PFSK-1 (cell line): ENCODE measurements around the gene DMBX1.

Source experiments
- FOXP2 ChIP-seq: optimal IDR thresholded peaks from 2 replicates; pipeline ENCODE3; 2011; ENCODE audit warnings: borderline replicate concordance, control low read depth, inconsistent platforms; ENCODE audit not compliant: insufficient read depth; ENCODE audit errors: extremely low read length, extremely low read depth
- POLR2AphosphoS5 ChIP-seq: IDR thresholded peaks from 2 replicates; pipeline ENCODE4 v1.6.1; 2012; ENCODE audit warnings: low read depth, mild to moderate bottlenecking, control low read depth, low read length, moderate library complexity
- SIN3A ChIP-seq: IDR thresholded peaks from 2 replicates; pipeline ENCODE4 v1.6.1; 2012; ENCODE audit warnings: mild to moderate bottlenecking, low read length, moderate library complexity, borderline replicate concordance; ENCODE audit not compliant: insufficient read depth
- TAF1 ChIP-seq: IDR thresholded peaks from 2 replicates; pipeline ENCODE4 v1.6.1; 2012; ENCODE audit warnings: low read length, control low read depth, borderline replicate concordance; ENCODE audit not compliant: insufficient read depth
- TF ChIP-seq, protein P1 (sequence below), 2 experiments: IDR thresholded peaks; 2 replicates each; pipeline versions ENCODE4 v1.6.1 to v1.8.0; 2011 to 2012; ENCODE audit warnings: low read depth in 2 of 2, low read length in 2 of 2, control low read depth in 1 of 2, inconsistent platforms in 1 of 2, mild to moderate bottlenecking in 1 of 2, moderate library complexity in 1 of 2; ENCODE audit not compliant: insufficient read depth in 1 of 2

DMBX1 gene

DNA sequence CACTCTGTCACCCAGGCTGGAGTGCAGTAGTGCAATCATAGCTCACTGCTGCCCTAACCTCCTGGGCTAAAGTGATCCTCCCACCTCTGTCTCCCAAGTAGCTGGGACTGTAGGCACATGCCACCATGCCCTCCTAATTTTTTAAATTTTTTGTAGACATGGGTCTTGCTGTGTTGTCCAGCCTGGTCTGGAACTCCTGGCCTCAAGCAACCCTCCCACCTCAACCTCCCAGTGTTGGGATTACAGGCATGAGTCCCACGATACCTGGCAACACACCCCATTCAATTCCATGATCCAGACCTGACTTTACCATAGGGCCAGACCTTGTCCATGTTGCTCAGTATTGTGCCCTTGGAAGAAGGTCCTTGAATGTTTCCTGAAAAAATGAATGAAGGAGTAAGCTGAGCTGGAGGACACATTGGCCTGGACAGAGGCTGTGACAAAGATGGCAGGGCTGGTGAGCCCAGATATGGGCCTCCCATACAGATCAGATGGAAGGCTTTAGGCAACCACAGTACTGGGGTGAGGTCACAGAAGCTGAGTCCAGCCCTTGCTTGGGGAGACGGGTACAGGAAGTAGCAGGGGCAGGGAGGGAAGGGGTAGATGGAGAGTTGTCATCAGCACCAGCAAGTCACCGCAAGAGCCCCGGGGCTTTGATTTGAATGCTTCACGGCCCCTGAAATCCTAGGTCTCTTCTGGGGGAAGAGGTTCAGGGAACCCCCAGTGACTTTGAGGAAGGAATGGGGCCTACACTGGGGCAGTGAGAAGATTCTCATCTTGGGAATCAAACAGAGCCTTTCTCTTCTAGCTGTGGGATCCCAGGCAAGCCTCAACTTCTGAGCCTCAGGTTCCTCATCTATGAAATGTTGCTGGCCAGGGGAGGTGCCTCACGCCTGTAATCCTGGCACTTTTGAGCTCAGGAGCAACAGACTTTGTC is 40.1 kb upstream of the DMBX1 start:
- no peak for TF ChIP-seq POLR2AphosphoS5
- no peak for TF ChIP-seq TAF1
- TF ChIP-seq, protein P1, sequence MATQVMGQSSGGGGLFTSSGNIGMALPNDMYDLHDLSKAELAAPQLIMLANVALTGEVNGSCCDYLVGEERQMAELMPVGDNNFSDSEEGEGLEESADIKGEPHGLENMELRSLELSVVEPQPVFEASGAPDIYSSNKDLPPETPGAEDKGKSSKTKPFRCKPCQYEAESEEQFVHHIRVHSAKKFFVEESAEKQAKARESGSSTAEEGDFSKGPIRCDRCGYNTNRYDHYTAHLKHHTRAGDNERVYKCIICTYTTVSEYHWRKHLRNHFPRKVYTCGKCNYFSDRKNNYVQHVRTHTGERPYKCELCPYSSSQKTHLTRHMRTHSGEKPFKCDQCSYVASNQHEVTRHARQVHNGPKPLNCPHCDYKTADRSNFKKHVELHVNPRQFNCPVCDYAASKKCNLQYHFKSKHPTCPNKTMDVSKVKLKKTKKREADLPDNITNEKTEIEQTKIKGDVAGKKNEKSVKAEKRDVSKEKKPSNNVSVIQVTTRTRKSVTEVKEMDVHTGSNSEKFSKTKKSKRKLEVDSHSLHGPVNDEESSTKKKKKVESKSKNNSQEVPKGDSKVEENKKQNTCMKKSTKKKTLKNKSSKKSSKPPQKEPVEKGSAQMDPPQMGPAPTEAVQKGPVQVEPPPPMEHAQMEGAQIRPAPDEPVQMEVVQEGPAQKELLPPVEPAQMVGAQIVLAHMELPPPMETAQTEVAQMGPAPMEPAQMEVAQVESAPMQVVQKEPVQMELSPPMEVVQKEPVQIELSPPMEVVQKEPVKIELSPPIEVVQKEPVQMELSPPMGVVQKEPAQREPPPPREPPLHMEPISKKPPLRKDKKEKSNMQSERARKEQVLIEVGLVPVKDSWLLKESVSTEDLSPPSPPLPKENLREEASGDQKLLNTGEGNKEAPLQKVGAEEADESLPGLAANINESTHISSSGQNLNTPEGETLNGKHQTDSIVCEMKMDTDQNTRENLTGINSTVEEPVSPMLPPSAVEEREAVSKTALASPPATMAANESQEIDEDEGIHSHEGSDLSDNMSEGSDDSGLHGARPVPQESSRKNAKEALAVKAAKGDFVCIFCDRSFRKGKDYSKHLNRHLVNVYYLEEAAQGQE (IDR thresholded peaks at IDR 0.05; ENCODE audit: insufficient read depth in 1 of 2, low read depth in 2 of 2, low read length in 2 of 2): no peak
- no peak for TF ChIP-seq FOXP2
- no peak for TF ChIP-seq SIN3A

DNA sequence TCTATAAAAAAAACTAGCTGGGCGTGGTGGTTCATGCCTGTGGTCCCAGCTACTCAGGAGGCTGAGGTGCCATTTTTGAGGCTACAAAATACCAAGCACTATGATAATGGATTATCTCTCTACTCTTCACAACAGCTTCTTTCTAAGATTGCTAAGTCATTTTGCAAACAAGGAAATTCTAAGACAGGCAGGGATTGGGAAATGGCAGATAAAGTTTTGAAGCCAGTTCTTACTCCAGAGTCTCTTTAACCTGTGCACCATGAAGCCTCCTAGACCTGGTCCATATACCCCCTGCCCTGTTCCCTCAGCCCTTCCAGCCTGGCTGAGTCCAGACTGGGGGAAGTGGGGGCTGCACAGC is 39.5 kb upstream of the DMBX1 start:
- no peak for TF ChIP-seq SIN3A
- no peak for TF ChIP-seq TAF1

DNA sequence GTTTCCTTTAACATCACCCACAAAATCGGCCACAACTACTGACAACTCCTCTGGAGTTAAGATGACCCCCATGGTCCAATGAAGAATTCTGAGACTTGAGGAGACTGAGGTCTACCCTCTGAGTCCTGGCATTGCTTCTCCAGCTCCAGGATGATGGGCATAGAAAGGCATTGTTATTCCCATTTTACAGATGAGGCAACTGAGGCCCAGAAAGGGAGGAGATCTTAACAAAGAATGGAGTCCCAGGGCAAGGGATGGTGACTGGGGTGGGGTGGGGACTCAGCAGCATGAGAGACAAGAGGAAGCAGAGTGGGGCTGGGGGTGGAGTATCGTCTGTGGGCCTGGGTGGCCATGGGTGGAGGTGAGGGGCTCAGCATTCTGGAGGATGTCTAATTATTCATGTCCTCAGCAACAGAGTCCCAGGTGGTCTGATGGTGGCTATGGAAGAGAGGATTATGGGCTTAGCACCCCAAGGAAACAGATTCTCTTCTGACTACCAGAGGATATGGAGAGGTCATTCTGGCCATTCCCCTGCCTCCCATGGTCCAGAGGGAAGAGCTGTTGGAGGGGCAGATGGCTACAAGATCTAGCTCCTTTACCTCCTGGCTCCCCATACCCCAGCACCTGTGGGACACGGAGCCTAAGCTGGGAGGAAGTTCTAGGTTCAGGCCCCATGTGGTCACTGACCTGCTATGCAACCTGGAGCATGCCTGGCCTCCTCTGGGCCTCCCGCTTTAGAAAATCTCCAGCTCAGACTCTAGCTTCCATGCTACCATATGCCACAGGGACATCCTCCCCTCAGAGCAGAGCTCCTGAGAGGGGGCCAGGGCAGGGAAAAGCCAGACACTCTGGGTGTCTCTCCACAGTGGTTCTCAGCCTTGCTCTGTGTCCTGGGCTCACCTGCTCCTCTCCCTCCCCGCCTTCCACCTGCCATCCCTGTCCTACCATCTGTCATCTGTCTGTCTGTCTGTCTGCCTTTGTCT is 37.4 kb upstream of the DMBX1 start:
- TF ChIP-seq, protein P1 (IDR thresholded peaks at IDR 0.05; ENCODE audit: insufficient read depth in 1 of 2, low read depth in 2 of 2, low read length in 2 of 2): no peak
- TF ChIP-seq POLR2AphosphoS5: no peak
- TF ChIP-seq TAF1: no peak
- no peak for TF ChIP-seq SIN3A
- TF ChIP-seq FOXP2: no peak

DNA sequence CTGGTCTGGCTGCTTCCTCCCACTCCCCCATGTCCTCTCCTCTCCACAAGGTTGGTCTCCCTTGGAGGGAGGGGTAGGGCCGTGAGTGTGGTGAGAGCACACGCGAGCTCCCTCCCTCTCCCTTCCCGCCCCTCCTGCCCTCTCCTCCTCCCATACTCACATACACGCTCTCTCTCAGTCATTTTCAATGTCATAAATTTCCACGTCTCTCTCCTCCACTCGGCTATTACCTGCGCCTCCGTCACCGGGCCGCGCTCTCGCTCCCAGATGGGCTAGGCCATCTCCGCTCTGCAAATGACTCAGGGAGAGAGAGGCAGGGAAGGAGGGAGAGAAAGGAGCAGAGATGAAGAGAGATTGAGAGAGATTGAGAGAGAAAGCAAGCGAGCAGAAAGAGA is 36.7 kb upstream of the DMBX1 start:
- no peak for TF ChIP-seq SIN3A
- TF ChIP-seq FOXP2: no peak
- no peak for TF ChIP-seq POLR2AphosphoS5
- no peak for TF ChIP-seq TAF1
- TF ChIP-seq, protein P1 (IDR thresholded peaks at IDR 0.05; ENCODE audit: insufficient read depth in 1 of 2, low read depth in 2 of 2, low read length in 2 of 2): no peak

DNA sequence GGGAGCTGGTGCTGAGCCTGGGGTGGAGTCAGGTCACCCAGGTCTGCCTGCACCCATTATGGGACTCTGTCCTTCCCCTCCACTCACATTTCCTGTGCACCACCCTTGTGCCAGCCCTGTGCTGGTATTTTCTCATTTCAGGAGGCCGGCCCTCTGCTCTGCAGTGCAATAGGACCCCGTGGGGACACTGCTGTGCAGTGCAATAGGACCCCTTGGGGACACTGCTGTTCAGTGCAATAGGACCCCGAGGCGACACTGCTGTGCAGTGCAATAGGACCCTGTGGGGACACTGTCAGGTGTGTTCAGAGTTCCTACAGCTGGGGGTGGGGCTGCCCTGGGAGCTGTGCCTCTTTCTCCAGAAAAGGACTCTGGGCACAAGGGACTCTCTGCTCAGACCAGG is 36.2 kb upstream of the DMBX1 start:
- TF ChIP-seq POLR2AphosphoS5 (no peak), TAF1 (no peak)
- TF ChIP-seq, protein P1 (IDR thresholded peaks at IDR 0.05; ENCODE audit: insufficient read depth in 1 of 2, low read depth in 2 of 2, low read length in 2 of 2): no peak
